Measurements from ENCODE around the gene RBCK1.

RBCK1 gene

DNA sequence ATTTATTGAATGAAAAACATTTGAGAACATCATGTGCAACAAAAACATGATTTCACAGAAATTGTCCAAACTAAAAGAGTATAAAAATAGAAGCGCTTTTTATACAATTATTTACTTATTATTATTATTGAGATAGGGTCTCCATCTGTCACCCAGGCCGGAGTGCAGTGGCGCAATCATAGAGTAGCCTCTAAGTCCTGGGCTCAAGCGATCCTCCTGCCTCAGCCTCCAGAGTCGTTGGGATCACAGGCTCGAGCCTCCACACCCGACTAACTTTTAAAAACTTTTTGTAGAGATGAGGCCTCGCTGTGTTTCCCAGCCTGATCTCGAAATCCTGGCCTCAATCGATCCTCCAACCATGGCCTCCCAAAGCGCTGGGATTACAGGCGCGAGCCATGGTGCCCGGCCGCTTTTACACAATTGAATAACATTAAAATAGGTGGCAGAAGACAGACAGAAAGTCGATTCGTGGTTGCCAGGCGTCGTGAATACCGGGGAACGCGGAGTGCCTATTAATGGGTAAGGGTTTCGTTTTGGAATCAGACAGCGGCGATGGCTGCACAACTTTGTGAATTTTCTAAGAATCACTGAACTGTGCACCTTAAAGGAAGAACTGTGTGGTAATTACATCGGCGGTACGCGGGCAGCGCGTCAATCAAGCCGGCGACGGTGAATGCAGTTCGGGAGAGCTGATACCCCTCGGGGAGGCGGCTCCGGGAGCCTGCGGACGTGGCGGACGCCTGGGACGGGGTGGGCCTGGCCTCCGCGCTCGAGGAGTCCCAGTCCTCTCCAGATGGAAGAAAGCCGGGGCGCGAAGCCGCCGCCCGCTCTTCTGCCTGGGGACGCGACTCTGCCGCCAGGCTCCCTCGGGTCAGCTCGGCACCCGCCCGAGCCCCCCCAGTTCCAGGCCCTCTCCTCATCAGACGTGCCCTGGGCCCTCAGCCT, 53.4 kb downstream of the RBCK1 start:
- TF ChIP-seq, protein P1, sequence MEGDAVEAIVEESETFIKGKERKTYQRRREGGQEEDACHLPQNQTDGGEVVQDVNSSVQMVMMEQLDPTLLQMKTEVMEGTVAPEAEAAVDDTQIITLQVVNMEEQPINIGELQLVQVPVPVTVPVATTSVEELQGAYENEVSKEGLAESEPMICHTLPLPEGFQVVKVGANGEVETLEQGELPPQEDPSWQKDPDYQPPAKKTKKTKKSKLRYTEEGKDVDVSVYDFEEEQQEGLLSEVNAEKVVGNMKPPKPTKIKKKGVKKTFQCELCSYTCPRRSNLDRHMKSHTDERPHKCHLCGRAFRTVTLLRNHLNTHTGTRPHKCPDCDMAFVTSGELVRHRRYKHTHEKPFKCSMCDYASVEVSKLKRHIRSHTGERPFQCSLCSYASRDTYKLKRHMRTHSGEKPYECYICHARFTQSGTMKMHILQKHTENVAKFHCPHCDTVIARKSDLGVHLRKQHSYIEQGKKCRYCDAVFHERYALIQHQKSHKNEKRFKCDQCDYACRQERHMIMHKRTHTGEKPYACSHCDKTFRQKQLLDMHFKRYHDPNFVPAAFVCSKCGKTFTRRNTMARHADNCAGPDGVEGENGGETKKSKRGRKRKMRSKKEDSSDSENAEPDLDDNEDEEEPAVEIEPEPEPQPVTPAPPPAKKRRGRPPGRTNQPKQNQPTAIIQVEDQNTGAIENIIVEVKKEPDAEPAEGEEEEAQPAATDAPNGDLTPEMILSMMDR (IDR thresholded peaks at IDR 0.05; ENCODE audit: insufficient read depth, low read length, poor library complexity, severe bottlenecking): no peak
- no peaks in the 10 kb centered on the region for H3K36me3 ChIP-seq (ENCODE audit: control insufficient read depth, insufficient read depth, low read length)
- DNase-seq (ENCODE audit: extremely low read depth, insufficient read length): peak; percentile 72
- H3K4me3 ChIP-seq (replicated peaks; ENCODE audit: low read depth, low read length): peak overlapping the region; percentile 87
- no peaks in the 10 kb centered on the region for H3K27me3 ChIP-seq (replicated peaks; ENCODE audit: control insufficient read depth, insufficient read depth, low read length)

DNA sequence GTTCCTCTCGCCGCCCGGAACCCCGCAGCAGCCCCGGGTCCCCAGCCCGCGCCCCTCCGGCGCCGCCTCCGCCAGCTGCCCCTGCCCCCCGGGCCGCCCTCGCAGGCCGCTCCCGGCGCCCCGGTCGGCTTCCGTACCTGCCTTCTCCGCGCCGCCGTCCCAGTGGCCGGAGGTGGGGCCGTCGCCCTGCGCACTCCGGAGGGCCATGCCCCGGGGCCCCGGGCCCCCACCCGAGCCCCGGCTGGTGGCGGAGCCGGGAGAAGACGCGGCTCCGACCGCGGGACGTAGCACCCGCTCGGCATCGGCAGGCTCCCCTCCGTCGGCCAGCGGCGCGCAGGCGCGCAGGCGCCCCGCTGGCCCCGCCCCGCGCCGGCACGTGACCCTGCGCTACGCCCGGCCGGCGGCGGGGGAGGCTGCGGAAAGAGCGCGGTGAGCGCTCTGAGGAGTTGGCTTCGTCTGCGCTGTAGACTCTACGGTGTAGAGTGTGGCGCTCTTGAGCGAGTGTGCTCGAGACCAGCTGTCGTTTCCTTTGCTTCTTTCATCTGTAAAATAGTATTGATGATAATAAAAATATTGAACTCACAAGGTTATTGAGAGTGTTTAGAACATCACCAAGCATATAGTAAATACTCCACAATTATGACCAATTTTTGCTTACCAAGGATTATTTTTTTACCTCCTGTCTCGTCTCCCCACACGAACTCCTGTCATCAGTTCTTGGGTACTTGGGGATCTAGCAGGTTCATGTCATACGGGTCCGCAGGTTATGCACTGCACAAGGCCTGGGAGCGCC, 54.3 kb downstream of the RBCK1 start, which contains the start of gene TBC1D20:
Gene TBC1D20, minus strand, starts transcription at position 335 of the 793 bp plus-strand sequence. Its CDS starts 128 bp downstream, at position 207.
- peak; percentile 91 for DNase-seq (ENCODE audit: extremely low read depth, insufficient read length)
- Histone ChIP-seq H3K4me3 (replicated peaks; ENCODE audit: low read depth, low read length) (peak within 1 kb of the TSS; percentile 87), H3K27me3 (replicated peaks; ENCODE audit: control insufficient read depth, insufficient read depth, low read length) (no peaks in the 10 kb centered on the region), H3K36me3 (ENCODE audit: control insufficient read depth, insufficient read depth, low read length) (no peaks in the 10 kb centered on the region)
- TF ChIP-seq, protein P1 (IDR thresholded peaks at IDR 0.05; ENCODE audit: insufficient read depth, low read length, poor library complexity, severe bottlenecking): peak; percentile 41

DNA sequence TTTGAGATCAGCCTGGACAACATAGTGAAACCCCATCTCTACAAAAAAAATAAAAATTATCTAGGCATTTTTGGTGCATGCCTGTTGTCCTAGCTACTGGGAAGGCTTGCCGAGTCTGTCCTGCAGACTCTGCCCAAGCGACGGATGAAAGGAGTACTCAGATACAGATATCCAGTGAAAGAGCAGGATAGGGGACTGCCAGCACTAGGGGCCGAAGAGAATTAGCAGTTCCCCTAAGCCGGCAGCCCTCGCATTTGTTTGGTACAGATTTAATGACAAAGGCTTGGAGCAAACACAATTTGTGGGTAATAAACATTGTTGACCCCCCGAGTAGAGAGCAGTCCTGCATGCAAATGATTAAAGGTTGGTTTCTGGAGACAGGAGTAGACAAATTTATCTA, 59.7 kb downstream of the RBCK1 start:
- no peak overlapping the region for H3K4me3 ChIP-seq (replicated peaks; ENCODE audit: low read depth, low read length)
- TF ChIP-seq, protein P1 (IDR thresholded peaks at IDR 0.05; ENCODE audit: insufficient read depth, low read length, poor library complexity, severe bottlenecking): no peak
- no peaks in the 10 kb centered on the region for H3K36me3 ChIP-seq (ENCODE audit: control insufficient read depth, insufficient read depth, low read length)
- H3K27me3 ChIP-seq (replicated peaks; ENCODE audit: control insufficient read depth, insufficient read depth, low read length): no peaks in the 10 kb centered on the region
- DNase-seq (ENCODE audit: extremely low read depth, insufficient read length): no peak

DNA sequence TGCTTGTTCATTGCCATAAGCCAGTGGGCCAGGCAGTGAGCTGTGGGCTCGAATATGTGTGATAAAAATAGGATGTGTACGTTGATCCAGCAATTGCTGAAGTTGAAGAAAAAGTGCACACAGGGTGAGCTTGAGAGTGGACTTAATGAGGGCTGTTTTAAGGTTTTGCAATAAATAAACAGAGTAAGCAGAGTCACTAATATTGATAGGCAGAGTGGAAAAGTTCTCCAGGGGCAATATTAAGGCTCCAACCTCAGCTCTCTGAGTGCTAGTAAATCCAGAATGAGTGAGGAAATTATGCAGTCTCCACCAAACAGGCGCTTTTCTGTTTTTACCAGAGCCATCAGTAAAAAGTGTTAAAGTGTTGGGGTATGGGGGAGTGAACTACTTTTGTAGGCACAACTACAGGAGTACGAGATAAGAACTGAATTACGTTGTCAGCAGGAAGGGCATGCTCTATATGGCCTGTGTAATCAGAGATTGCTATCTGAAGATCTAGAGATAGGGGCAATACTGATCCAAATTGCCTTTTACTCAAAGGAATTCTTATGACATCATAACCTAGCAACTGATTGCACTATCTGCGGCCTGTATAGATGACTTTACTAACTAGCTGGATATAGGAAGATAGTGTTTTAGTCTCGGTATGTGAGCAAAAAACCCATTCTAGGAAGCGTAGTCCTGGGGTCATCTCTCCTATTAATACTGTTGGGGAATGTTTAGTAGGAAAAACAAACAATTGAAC, 61.8 kb downstream of the RBCK1 start:
- Histone ChIP-seq H3K27me3 (replicated peaks; ENCODE audit: control insufficient read depth, insufficient read depth, low read length) (no peaks in the 10 kb centered on the region), H3K4me3 (replicated peaks; ENCODE audit: low read depth, low read length) (no peak overlapping the region), H3K36me3 (ENCODE audit: control insufficient read depth, insufficient read depth, low read length) (no peaks in the 10 kb centered on the region; the same call in 1 of the 2 replicates)
- TF ChIP-seq, protein P1 (IDR thresholded peaks at IDR 0.05; ENCODE audit: insufficient read depth, low read length, poor library complexity, severe bottlenecking): no peak
- DNase-seq (ENCODE audit: extremely low read depth, insufficient read length): no peak

DNA sequence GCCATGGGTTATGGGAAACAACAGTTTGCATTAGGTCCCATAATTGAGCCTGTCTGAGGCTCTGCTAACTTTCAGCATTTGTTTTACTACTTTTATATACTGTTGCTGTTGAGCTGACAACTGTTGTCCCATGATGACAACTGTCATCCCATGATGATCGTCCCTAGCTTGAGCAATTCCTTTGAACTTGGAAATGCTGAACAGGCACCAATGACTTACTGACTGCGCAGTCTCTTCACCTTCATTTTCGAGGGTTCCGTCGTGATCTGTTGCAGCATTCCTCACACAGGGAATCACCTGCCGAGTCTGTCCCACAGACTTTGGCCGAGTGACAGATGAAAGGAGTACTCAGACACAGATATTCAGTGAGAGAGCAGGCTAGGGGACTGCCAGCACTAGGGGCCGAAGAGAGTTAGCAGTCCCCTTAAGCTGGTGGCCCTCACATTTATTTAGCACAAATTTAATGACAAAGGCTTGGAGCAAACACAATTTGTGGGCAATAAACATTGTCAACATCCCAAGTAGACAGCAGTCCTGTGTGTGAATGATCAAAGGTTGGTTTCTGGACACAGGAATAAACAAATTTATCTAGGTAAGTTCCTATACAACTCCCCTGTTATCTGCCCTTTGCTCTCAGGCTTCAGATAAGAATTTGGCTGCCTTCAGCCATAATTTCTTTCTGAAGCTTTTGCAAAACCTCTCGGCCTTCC, 64.2 kb downstream of the RBCK1 start:
- DNase-seq (ENCODE audit: extremely low read depth, insufficient read length): no peak
- no peaks in the 10 kb centered on the region for H3K27me3 ChIP-seq (replicated peaks; ENCODE audit: control insufficient read depth, insufficient read depth, low read length)
- H3K36me3 ChIP-seq (ENCODE audit: control insufficient read depth, insufficient read depth, low read length): peaks cover 3% of the 10 kb centered on the region
- TF ChIP-seq, protein P1 (IDR thresholded peaks at IDR 0.05; ENCODE audit: insufficient read depth, low read length, poor library complexity, severe bottlenecking): no peak
- H3K4me3 ChIP-seq (replicated peaks; ENCODE audit: low read depth, low read length): no peak overlapping the region

Data from GM06990 (cell line).